Pulmonary artery endothelial cell (primary cell): ENCODE measurements around the gene CELF2. TPM values are rescaled to one million over a fixed set of nuclear protein-coding genes. Genes with fewer than 3 reads are reported as not detected.

Experiments used
- DNase-seq: peaks from one replicate; pipeline ENCODE4 v3.0.0-alpha.2; 2011; ENCODE audit warnings: low read depth, low spot score
- total RNA-seq: library from RNA; depleted of rRNA; stranded (reverse); fragments of >200 nt; gene quantifications from 2 replicates; pipeline ENCODE4 v1.2.3, GENCODE V29; 2014

Gene CELF2
- total RNA-seq, 1 donor from 2014 or later, result 12.5 TPM

DNA sequence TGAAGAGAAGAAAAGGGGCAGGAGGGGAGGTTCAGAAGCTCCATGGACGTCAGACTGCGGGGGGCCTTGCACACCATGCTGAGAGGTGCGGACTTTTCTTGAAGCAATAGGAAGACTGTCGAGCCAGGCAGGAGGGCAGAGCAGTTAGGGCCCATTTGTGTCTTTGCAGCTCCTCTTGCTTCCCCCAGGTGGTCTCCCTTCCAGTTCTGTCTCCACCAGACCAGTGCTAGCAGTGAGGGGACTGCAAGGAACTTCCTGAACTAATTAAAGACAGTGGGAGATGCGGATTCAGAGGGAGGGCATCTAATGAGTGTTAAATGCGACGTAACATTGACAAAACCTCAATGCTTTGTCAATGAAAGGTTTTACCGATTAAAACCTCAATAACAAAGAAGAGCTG, 368.4 kb downstream of the CELF2 start:
- DNase-seq, result no peak
